Neuronal stem cell (in vitro differentiated cells): ENCODE results near the gene CISD3.

ENCODE experiments used
- DNase-seq: peaks from one replicate; pipeline ENCODE4 v3.0.0-alpha.2; 2013; ENCODE audit warnings: low spot score
- H2AFZ ChIP-seq: one replicate; pipeline ENCODE4 v1.6.1; 2013; ENCODE audit warnings: mild to moderate bottlenecking, low read length, inconsistent platforms
- H2AK5ac ChIP-seq: 2 replicates; pipeline ENCODE4 v1.6.1; 2013; ENCODE audit warnings: low read depth, mild to moderate bottlenecking, inconsistent platforms, low read length, moderate library complexity, mixed read lengths
- H2BK120ac ChIP-seq: 2 replicates; pipeline ENCODE4 v1.6.1; 2013; ENCODE audit warnings: low read depth, mild to moderate bottlenecking, inconsistent platforms, low read length, moderate library complexity, mixed read lengths
- H2BK12ac ChIP-seq: one replicate; pipeline ENCODE4 v1.6.1; 2013; ENCODE audit warnings: low read length, inconsistent platforms
- H2BK15ac ChIP-seq: 2 replicates; pipeline ENCODE4 v1.6.1; 2013; ENCODE audit warnings: mild to moderate bottlenecking, low read length, inconsistent platforms, mixed read lengths
- H2BK5ac ChIP-seq: one replicate; pipeline ENCODE4 v1.6.1; 2013; ENCODE audit warnings: inconsistent platforms, mild to moderate bottlenecking, low read length, moderate library complexity
- H3K14ac ChIP-seq: one replicate; pipeline ENCODE4 v1.6.1; 2013; ENCODE audit warnings: low read length, inconsistent platforms
- H3K18ac ChIP-seq: 2 replicates; pipeline ENCODE4 v1.6.1; 2013; ENCODE audit warnings: low read length, inconsistent platforms
- H3K23ac ChIP-seq: 2 replicates; pipeline ENCODE4 v1.6.1; 2013; ENCODE audit warnings: low read depth, mild to moderate bottlenecking, mixed read lengths, low read length, inconsistent platforms; ENCODE audit not compliant: poor library complexity
- H3K27ac ChIP-seq: replicated peaks from 3 replicates; pipeline ENCODE4 v1.5.1; 2013; ENCODE audit warnings: low read length, inconsistent platforms
- H3K27me3 ChIP-seq, 3 experiments: 2 replicates each; pipeline ENCODE4 v1.6.1; 2013; ENCODE audit warnings: low read length in 3 of 3, mild to moderate bottlenecking in 2 of 3, inconsistent platforms in 1 of 3, low read depth in 1 of 3, mixed read lengths in 1 of 3, moderate library complexity in 1 of 3; ENCODE audit not compliant: control insufficient read depth in 3 of 3, insufficient read depth in 3 of 3
- H3K36me3 ChIP-seq, 2 donors: replicated peaks in 1 of 2; 2 replicates each; pipeline ENCODE4 v1.6.1; 2013; ENCODE audit warnings: low read length in 2 of 2; ENCODE audit not compliant: control insufficient read depth in 2 of 2, insufficient read depth in 2 of 2
- H3K4ac ChIP-seq: 2 replicates; pipeline ENCODE4 v1.6.1; 2013; ENCODE audit warnings: inconsistent platforms, mild to moderate bottlenecking, low read length, moderate library complexity
- H3K4me1 ChIP-seq, 2 donors: 1 replicate in 1 of 2; 2 replicates in 1 of 2; pipeline ENCODE4 v1.6.1; 2013; ENCODE audit warnings: low read length in 2 of 2, low read depth in 1 of 2; ENCODE audit not compliant: control insufficient read depth in 2 of 2, insufficient read depth in 1 of 2
- H3K4me2 ChIP-seq: one replicate; pipeline ENCODE4 v1.6.1; 2013; ENCODE audit warnings: mild to moderate bottlenecking, low read length, inconsistent platforms; ENCODE audit not compliant: insufficient read depth, poor library complexity, severe bottlenecking
- H3K4me3 ChIP-seq, 2 donors: 2 replicates each; pipeline ENCODE4 v1.5.1; 2013; ENCODE audit warnings: low read length in 2 of 2, mild to moderate bottlenecking in 2 of 2, inconsistent platforms in 1 of 2, moderate library complexity in 1 of 2
- H3K79me1 ChIP-seq: one replicate; pipeline ENCODE4 v1.6.1; 2013; ENCODE audit warnings: low read depth, mild to moderate bottlenecking, inconsistent platforms, low read length, moderate library complexity
- H3K9ac ChIP-seq: one replicate; pipeline ENCODE4 v1.6.1; 2013; ENCODE audit warnings: mild to moderate bottlenecking, low read depth, low read length, inconsistent platforms; ENCODE audit not compliant: poor library complexity
- H3K9me3 ChIP-seq, 2 donors: replicated peaks in 1 of 2; 2 replicates each; pipeline versions ENCODE3 to v1.6.1; 2013; ENCODE audit warnings: low read length in 2 of 2, mild to moderate bottlenecking in 2 of 2, inconsistent platforms in 1 of 2, low read depth in 1 of 2, mixed read lengths in 1 of 2, moderate library complexity in 1 of 2; ENCODE audit not compliant: control insufficient read depth in 2 of 2, insufficient read depth in 1 of 2
- H4K8ac ChIP-seq: one replicate; pipeline ENCODE4 v1.6.1; 2013; ENCODE audit warnings: low read depth, mild to moderate bottlenecking, inconsistent platforms, low read length, moderate library complexity
- H4K91ac ChIP-seq: one replicate; pipeline ENCODE4 v1.6.1; 2013; ENCODE audit warnings: low read length, low read depth, mild to moderate bottlenecking, inconsistent platforms; ENCODE audit not compliant: poor library complexity
- WGBS, 2 donors: extraction: QIAGEN DNeasy Blood & Tissue Kit; methylation state at CpG; one replicate each; pipeline ENCODE4 v1.1.7; 2013; ENCODE audit warnings: missing lambda C conversion rate in 2 of 2, mixed read lengths in 1 of 2; ENCODE audit not compliant: insufficient read length in 2 of 2, insufficient replicate concordance in 1 of 2; ENCODE audit errors: extremely low coverage in 2 of 2; 5-methylcytosine and 5-hydroxymethylcytosine counted together

The CISD3 gene

GRCh38 chr17:38746004-38746848 lies 16.1 kb downstream of the CISD3 start:
- H3K4me2 ChIP-seq, result peak overlapping the region; percentile 90
- no CpG with 5 or more reads among the region's 8 CpGs for WGBS, 2 donors
- H2BK120ac ChIP-seq, result no peak overlapping the region
- H3K27me3 ChIP-seq, result no peaks in the 10 kb centered on the region
- H3K4me1 ChIP-seq, result peaks cover 25 to 28% of the 10 kb centered on the region in 2 donors
- peaks cover 29% of the 10 kb centered on the region for H3K79me1 ChIP-seq
- no peak overlapping the region for H2BK15ac ChIP-seq
- peak overlapping the region; percentile 89 for H2AK5ac ChIP-seq
- no peak overlapping the region for H4K91ac ChIP-seq
- H3K23ac ChIP-seq, result no peak overlapping the region
- peaks cover 6 to 29% of the 10 kb centered on the region in 2 donors for H3K36me3 ChIP-seq
- H2BK5ac ChIP-seq, result no peak overlapping the region
- H3K27ac ChIP-seq, result no peak overlapping the region
- peak overlapping the region; percentile 5 for H3K9ac ChIP-seq
- peak overlapping the region; percentile 71 to 98 for H3K4me3 ChIP-seq
- H4K8ac ChIP-seq, result no peak overlapping the region
- no peaks in the 10 kb centered on the region for H3K9me3 ChIP-seq
- H3K14ac ChIP-seq, result no peak overlapping the region
- no peak for DNase-seq
- no peak overlapping the region for H2AFZ ChIP-seq
- no peak overlapping the region for H3K18ac ChIP-seq
- H2BK12ac ChIP-seq, result no peak overlapping the region
- H3K4ac ChIP-seq, result no peak overlapping the region

GRCh38 chr17:38746849-38747462 lies 16.8 kb downstream of the CISD3 start:
- Histone ChIP-seq H3K79me1 (peaks cover 24% of the 10 kb centered on the region), H4K91ac (no peak overlapping the region), H3K9ac (peak overlapping the region; percentile 94), H2BK12ac (no peak overlapping the region), H3K18ac (peak overlapping the region; percentile 92), H3K27ac (no peak overlapping the region), H3K4ac (no peak overlapping the region), H3K14ac (no peak overlapping the region), H3K9me3 (no peaks in the 10 kb centered on the region), H2AFZ (no peak overlapping the region), H3K36me3 (peaks cover 6 to 25% of the 10 kb centered on the region in 2 donors), H2BK15ac (no peak overlapping the region), H3K23ac (peak overlapping the region; percentile 59), H2BK120ac (peak overlapping the region; percentile 22), H3K4me2 (peak overlapping the region; percentile 90), H2BK5ac (peak overlapping the region; percentile 79), H4K8ac (no peak overlapping the region), H3K4me1 (peaks cover 25 to 28% of the 10 kb centered on the region in 2 donors), H3K4me3 (peak overlapping the region; percentile 71 to 98), H2AK5ac (peak overlapping the region; percentile 89), H3K27me3 (no peaks in the 10 kb centered on the region)
- no peak for DNase-seq
- WGBS, 2 donors, result no CpG with 5 or more reads among the region's 21 CpGs

- Histone ChIP-seq H3K4me3 (peak overlapping the region; percentile 71 to 98), H3K4ac (peak overlapping the region; percentile 81), H3K27me3 (no peaks in the 10 kb centered on the region), H2AFZ (peak overlapping the region; percentile 75), H3K9me3 (no peaks in the 10 kb centered on the region), H3K4me2 (peak overlapping the region; percentile 90), H2BK120ac (peak overlapping the region; percentile 93), H3K79me1 (peaks cover 20% of the 10 kb centered on the region), H4K8ac (peak overlapping the region; percentile 29), H3K9ac (peak overlapping the region; percentile 99), H2BK12ac (no peak overlapping the region), H2AK5ac (peak overlapping the region; percentile 91), H2BK15ac (peak overlapping the region; percentile 97), H3K14ac (peak overlapping the region; percentile 85), H2BK5ac (peak overlapping the region; percentile 96), H3K36me3 (peaks cover 5 to 19% of the 10 kb centered on the region in 2 donors), H3K4me1 (peaks cover 20 to 26% of the 10 kb centered on the region in 2 donors), H3K23ac (peak overlapping the region; percentile 96), H3K27ac (peak overlapping the region; percentile 84), H4K91ac (peak overlapping the region; percentile 19), H3K18ac (peak overlapping the region; percentile 100)
- DNase-seq, result peak; percentile 54
- no CpG with 5 or more reads among the region's 64 CpGs for WGBS, 2 donors
These were observed 17.5 kb downstream of the CISD3 start for GRCh38 chr17:38747463-38748148.
